Endodermal cell (in vitro differentiated cells): ENCODE results near the gene PDCD1. TPM values are rescaled to one million over a fixed set of nuclear protein-coding genes. Genes with fewer than 3 reads are reported as not detected.
"Not testable (repeated sequence)": the region's sequence is repeated elsewhere in the genome, so short reads cannot be mapped to it uniquely, and the experiment has no call there.

Source experiments
- DNase-seq: peaks from one replicate; pipeline ENCODE4 v3.0.0-alpha.2; 2017
- H3K27ac ChIP-seq: 2 replicates; pipeline ENCODE4 v1.5.1; 2013; ENCODE audit warnings: mild to moderate bottlenecking, low read depth, low read length, moderate library complexity
- H3K27me3 ChIP-seq: 2 replicates; pipeline ENCODE4 v1.6.1; 2013; ENCODE audit warnings: mild to moderate bottlenecking, low read length, moderate library complexity; ENCODE audit not compliant: insufficient read depth, control insufficient read depth, poor library complexity, severe bottlenecking
- H3K36me3 ChIP-seq: 2 replicates; pipeline ENCODE4 v1.7.0; 2013; ENCODE audit warnings: mild to moderate bottlenecking, low read length, moderate library complexity; ENCODE audit not compliant: control insufficient read depth, insufficient read depth
- H3K4me1 ChIP-seq: one replicate; pipeline ENCODE4 v1.7.0; 2013; ENCODE audit warnings: low read length; ENCODE audit not compliant: control insufficient read depth, insufficient read depth
- H3K4me3 ChIP-seq: 2 replicates; pipeline ENCODE4 v1.5.1; 2013; ENCODE audit warnings: mild to moderate bottlenecking, low read length, moderate library complexity
- H3K9ac ChIP-seq: 2 replicates; pipeline ENCODE4 v1.6.1; 2013; ENCODE audit warnings: mild to moderate bottlenecking, low read length, moderate library complexity; ENCODE audit not compliant: poor library complexity, severe bottlenecking; ENCODE audit errors: extremely low read depth
- H3K9me3 ChIP-seq: 2 replicates; pipeline ENCODE4 v1.6.1; 2013; ENCODE audit warnings: mild to moderate bottlenecking, low read length, moderate library complexity; ENCODE audit not compliant: control insufficient read depth
- H3K27ac Mint-ChIP-seq: 2 replicates; pipeline ENCODE4 v1.8.0; 2020; ENCODE audit warnings: mixed read lengths
- H3K27me3 Mint-ChIP-seq: 2 replicates; pipeline ENCODE4 v1.8.0; 2021; ENCODE audit warnings: mild to moderate bottlenecking, mixed read lengths; ENCODE audit not compliant: insufficient read depth
- H3K36me3 Mint-ChIP-seq: 2 replicates; pipeline ENCODE4 v1.8.0; 2020; ENCODE audit warnings: low read depth, mixed read lengths
- H3K4me1 Mint-ChIP-seq: 2 replicates; pipeline ENCODE4 v1.8.0; 2020; ENCODE audit warnings: mixed read lengths
- H3K4me3 Mint-ChIP-seq: 2 replicates; pipeline ENCODE4 v1.8.0; 2020; ENCODE audit warnings: mild to moderate bottlenecking, moderate library complexity, mixed read lengths
- H3K9me3 Mint-ChIP-seq: 2 replicates; pipeline ENCODE4 v1.8.0; 2020; ENCODE audit warnings: mild to moderate bottlenecking, mixed read lengths
- WGBS, 2 experiments: methylation state at CpG; one replicate each; pipeline versions ENCODE4 v1.1.5 to v1.1.7; 2013; ENCODE audit warnings: missing lambda C conversion rate in 2 of 2, mixed read lengths in 1 of 2; ENCODE audit not compliant: insufficient coverage in 1 of 2, insufficient read length in 1 of 2; 5-methylcytosine and 5-hydroxymethylcytosine counted together
- total RNA-seq, 2 donors: library from RNA; stranded (reverse); fragmentation: NEBNext Ultra II Directional in 1 of 2; extraction: Animal tissue kit (Norgen Biotek cat#: 25700) in 1 of 2; gene quantifications; 2 replicates in 1 of 2; 3 replicates in 1 of 2; pipeline ENCODE4 v1.2.1, GENCODE V29; 2021
- TF ChIP-seq, protein P1 (sequence below): fragments of 200-600 bp; sonication (generic); conservative IDR thresholded peaks from 2 replicates; pipeline ENCODE4 v1.5.0; 2021; ENCODE audit warnings: antibody characterized with exemption, mild to moderate bottlenecking

The PDCD1 gene
- total RNA-seq, 2 donors from 2014 or later, result 0.20 TPM; not detected in 1

- TF ChIP-seq, protein P1, sequence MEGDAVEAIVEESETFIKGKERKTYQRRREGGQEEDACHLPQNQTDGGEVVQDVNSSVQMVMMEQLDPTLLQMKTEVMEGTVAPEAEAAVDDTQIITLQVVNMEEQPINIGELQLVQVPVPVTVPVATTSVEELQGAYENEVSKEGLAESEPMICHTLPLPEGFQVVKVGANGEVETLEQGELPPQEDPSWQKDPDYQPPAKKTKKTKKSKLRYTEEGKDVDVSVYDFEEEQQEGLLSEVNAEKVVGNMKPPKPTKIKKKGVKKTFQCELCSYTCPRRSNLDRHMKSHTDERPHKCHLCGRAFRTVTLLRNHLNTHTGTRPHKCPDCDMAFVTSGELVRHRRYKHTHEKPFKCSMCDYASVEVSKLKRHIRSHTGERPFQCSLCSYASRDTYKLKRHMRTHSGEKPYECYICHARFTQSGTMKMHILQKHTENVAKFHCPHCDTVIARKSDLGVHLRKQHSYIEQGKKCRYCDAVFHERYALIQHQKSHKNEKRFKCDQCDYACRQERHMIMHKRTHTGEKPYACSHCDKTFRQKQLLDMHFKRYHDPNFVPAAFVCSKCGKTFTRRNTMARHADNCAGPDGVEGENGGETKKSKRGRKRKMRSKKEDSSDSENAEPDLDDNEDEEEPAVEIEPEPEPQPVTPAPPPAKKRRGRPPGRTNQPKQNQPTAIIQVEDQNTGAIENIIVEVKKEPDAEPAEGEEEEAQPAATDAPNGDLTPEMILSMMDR, result no peak
- Mint-ChIP-seq H3K27me3 (no peaks in the 10 kb centered on the region), H3K4me3 (no peak overlapping the region), H3K9me3 (peaks cover 25% of the 10 kb centered on the region), H3K4me1 (peaks cover 12% of the 10 kb centered on the region), H3K27ac (no peak overlapping the region), H3K36me3 (peaks cover 2% of the 10 kb centered on the region)
- no peaks in the 10 kb centered on the region for H3K27me3 ChIP-seq
- no peaks in the 10 kb centered on the region for H3K9me3 ChIP-seq
- no peaks in the 10 kb centered on the region for H3K36me3 ChIP-seq
- no peak overlapping the region for H3K4me3 ChIP-seq
- no peaks in the 10 kb centered on the region for H3K4me1 ChIP-seq
- DNase-seq, result peak; percentile 26
- H3K9ac ChIP-seq, result no peak overlapping the region
- 90 to 92% methylated on average over 8 to 13 of the region's 13 CpGs for WGBS, 2 experiments
- H3K27ac ChIP-seq, result no peak overlapping the region
Measured at GRCh38 chr2:241833101-241833663, 25.5 kb downstream of the PDCD1 start.

DNA sequence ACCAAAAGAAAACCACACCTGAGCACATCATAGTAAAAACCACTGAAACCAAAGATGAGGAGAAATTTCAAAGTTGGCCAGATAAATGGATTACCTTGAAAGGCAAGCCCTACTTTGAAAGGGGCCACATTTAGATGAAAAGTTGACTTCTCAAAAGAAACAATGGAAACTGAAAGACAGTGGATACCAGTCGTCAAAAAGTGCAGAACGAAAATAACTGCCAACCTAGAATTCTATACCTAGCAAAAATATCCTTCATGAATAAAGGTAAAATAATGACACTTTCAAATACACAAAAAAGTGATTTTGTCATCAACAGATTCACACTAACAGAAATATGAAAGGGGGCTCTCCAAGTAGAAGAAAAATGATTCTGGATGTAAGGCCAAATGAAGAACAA lies 31.3 kb downstream of the PDCD1 start:
- H3K4me1 ChIP-seq, result no peaks in the 10 kb centered on the region
- peaks cover 10% of the 10 kb centered on the region for H3K27me3 ChIP-seq
- DNase-seq, result no peak
- H3K27ac ChIP-seq, result no peak overlapping the region
- peaks cover 2% of the 10 kb centered on the region for H3K4me1 Mint-ChIP-seq
- no peak overlapping the region for H3K27ac Mint-ChIP-seq
- 87 to 100% methylated on average over 2 of the region's 2 CpGs for WGBS, 2 experiments
- H3K9me3 Mint-ChIP-seq, result peaks cover 39% of the 10 kb centered on the region
- no peaks in the 10 kb centered on the region for H3K36me3 ChIP-seq
- no peaks in the 10 kb centered on the region for H3K36me3 Mint-ChIP-seq
- no peak overlapping the region for H3K4me3 Mint-ChIP-seq
- H3K4me3 ChIP-seq, result no peak overlapping the region
- TF ChIP-seq, protein P1, result no peak
- H3K27me3 Mint-ChIP-seq, result peaks cover 12% of the 10 kb centered on the region
- peaks cover 21% of the 10 kb centered on the region for H3K9me3 ChIP-seq
- H3K9ac ChIP-seq, result no peak overlapping the region

DNA sequence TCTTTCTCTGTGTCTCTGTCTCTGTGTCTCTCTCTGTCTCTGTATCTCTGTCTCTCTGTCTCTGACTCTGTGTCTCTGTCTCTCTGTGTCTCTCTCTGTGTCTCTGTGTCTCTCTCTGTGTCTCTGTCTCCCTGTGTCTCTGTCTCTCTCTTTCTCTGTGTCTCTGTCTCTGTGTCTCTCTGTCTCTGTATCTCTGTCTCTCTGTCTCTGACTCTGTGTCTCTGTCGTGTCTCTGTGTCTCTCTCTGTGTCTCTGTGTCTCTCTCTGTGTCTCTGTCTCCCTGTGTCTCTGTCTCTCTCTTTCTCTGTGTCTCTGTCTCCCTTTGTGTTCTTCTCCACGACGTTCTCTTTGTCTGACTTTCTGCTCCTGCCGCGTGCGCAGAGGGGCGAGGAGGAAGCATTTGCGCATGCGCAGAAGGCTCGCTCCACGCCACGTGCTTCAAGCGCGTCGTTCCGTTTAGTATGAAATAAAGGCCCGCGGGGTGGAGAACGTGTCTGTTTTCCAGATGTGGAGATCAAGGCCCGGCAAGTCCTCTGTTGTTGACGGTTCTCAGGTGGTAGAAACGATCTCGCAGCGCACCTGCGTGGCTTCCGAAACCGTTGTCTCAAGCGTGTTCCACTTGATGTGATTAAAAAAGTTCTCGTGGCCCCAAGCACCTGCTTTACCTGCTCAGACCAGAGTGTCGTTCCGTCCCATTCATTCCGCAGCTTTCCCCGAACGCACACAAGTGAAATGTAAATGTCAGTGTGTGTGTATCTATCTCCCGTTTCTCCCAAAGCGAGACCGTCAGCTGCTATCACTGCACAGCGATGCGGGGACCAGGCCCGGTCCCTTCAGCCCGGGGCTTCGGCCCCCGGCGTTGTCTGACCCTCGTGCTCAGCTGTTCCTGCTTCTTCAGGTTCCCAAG lies 34.9 kb downstream of the PDCD1 start:
- H3K36me3 ChIP-seq, H3K9ac ChIP-seq, H3K36me3 Mint-ChIP-seq, H3K4me1 ChIP-seq, H3K27ac ChIP-seq, H3K27ac Mint-ChIP-seq, H3K4me3 Mint-ChIP-seq, H3K4me1 Mint-ChIP-seq, H3K4me3 ChIP-seq: not testable (repeated sequence)
- Mint-ChIP-seq H3K27me3 (peaks cover 13% of the 10 kb centered on the region), H3K9me3 (peaks cover 40% of the 10 kb centered on the region)
- Histone ChIP-seq H3K9me3 (peaks cover 23% of the 10 kb centered on the region), H3K27me3 (peaks cover 10% of the 10 kb centered on the region)
- DNase-seq, result peak; percentile 42
- 90 to 93% methylated on average over 43 to 45 of the region's 45 CpGs for WGBS, 2 experiments
